SU-DHL-6 (cell line): Measurements from ENCODE around the gene RGS16.

Source experiments
- CTCF ChIP-seq: fragments of 200-600 bp; sonication (generic); IDR thresholded peaks from one replicate; pipeline ENCODE4 v1.5.1; 2017; ENCODE audit warnings: antibody characterized with exemption, mild to moderate bottlenecking, low read length, moderate library complexity; ENCODE audit not compliant: insufficient read depth, poor library complexity, severe bottlenecking
- EZH2phosphoT487 ChIP-seq: fragments of 200-600 bp; sonication (generic), shearing (Covaris generic); conservative IDR thresholded peaks from 2 replicates; pipeline ENCODE4 v1.6.1; 2018; ENCODE audit warnings: mild to moderate bottlenecking, antibody characterized with exemption, low read length, moderate library complexity, mixed read lengths

- TF ChIP-seq CTCF (no peak), EZH2phosphoT487 (no peak)
Measured at GRCh38 chr1:182589520-182589919, 14.7 kb downstream of the RGS16 start.
